Upper lobe of right lung (tissue), 1 donor: ENCODE data around the gene TMEM91. TPM values are rescaled to one million over a fixed set of nuclear protein-coding genes. Genes with fewer than 3 reads are reported as not detected.

ENCODE experiments used
- ATAC-seq: fragments of 200-7000 bp; cut with Tn5 transposase; one replicate; pipeline ENCODE4 v1.9.1; 2020; ENCODE audit warnings: mild to moderate bottlenecking, moderate library complexity
- DNase-seq: peaks from one replicate; pipeline ENCODE4 v3.0.0-alpha.2; 2020
- H3K27ac ChIP-seq: fragments of 200-600 bp; one replicate; pipeline ENCODE4 v1.8.0; 2022
- H3K27me3 ChIP-seq: fragments of 200-600 bp; one replicate; pipeline ENCODE4 v1.8.0; 2022; ENCODE audit warnings: mild to moderate bottlenecking
- H3K36me3 ChIP-seq: fragments of 200-600 bp; one replicate; pipeline ENCODE4 v1.8.0; 2022
- H3K4me1 ChIP-seq: fragments of 200-600 bp; one replicate; pipeline ENCODE4 v1.8.0; 2022
- H3K4me3 ChIP-seq: fragments of 200-600 bp; one replicate; pipeline ENCODE4 v1.8.0; 2022; ENCODE audit warnings: mild to moderate bottlenecking
- H3K9me3 ChIP-seq: fragments of 200-600 bp; one replicate; pipeline ENCODE4 v1.8.0; 2022
- intact Hi-C: fragments of 100-400 bp; cut with DNase I; formaldehyde crosslinking; loops from one replicate; pipeline ENCODE4 v1.11.0; 2022
- total RNA-seq: library from RNA; stranded (reverse); fragmentation: NEBNext Ultra II Directional; extraction: Animal tissue kit (Norgen Biotek cat#: 25700); gene quantifications from one replicate; pipeline ENCODE4 v1.2.1, GENCODE V29; 2021
- TF ChIP-seq, protein P1 (sequence below): fragments of 200-600 bp; IDR thresholded peaks from one replicate; pipeline ENCODE4 v1.8.0; 2022; ENCODE audit warnings: antibody characterized with exemption
- donor health status: DM: no; HTN: yes; CAD: no; lungs with severe emphysema.

TMEM91 gene
- total RNA-seq, 1 donor from 2014 or later, result 19.5 TPM

DNA sequence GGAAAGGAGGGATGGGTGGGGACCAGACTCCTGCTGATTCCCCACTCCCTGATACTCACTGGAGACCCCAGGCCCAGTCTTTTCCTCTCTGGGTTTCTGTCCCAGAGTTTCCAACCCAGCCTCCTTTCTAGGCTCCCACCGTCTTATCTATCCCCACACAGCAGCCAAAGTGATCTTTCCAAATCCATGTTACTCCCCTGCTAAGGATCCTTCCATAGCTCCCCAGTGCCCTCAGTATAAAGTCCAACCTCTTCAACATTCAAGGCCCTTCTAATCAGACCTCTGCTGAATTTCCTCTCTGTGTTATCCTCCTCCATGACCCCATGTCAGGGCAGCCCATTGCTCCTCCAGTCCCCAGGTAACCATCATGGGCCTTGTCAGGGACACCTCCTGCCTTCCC lies 21.3 kb upstream of the TMEM91 start:
- intact Hi-C loops, result no loop called here
- DNase-seq (no peak), ATAC-seq (no peak)
- Histone ChIP-seq H3K27me3 (no peaks in the 10 kb centered on the region), H3K4me1 (peaks cover 33% of the 10 kb centered on the region), H3K4me3 (no peak overlapping the region), H3K27ac (peak overlapping the region; percentile 30), H3K9me3 (no peaks in the 10 kb centered on the region), H3K36me3 (no peaks in the 10 kb centered on the region)
- TF ChIP-seq, protein P1, sequence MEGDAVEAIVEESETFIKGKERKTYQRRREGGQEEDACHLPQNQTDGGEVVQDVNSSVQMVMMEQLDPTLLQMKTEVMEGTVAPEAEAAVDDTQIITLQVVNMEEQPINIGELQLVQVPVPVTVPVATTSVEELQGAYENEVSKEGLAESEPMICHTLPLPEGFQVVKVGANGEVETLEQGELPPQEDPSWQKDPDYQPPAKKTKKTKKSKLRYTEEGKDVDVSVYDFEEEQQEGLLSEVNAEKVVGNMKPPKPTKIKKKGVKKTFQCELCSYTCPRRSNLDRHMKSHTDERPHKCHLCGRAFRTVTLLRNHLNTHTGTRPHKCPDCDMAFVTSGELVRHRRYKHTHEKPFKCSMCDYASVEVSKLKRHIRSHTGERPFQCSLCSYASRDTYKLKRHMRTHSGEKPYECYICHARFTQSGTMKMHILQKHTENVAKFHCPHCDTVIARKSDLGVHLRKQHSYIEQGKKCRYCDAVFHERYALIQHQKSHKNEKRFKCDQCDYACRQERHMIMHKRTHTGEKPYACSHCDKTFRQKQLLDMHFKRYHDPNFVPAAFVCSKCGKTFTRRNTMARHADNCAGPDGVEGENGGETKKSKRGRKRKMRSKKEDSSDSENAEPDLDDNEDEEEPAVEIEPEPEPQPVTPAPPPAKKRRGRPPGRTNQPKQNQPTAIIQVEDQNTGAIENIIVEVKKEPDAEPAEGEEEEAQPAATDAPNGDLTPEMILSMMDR, result no peak

DNA sequence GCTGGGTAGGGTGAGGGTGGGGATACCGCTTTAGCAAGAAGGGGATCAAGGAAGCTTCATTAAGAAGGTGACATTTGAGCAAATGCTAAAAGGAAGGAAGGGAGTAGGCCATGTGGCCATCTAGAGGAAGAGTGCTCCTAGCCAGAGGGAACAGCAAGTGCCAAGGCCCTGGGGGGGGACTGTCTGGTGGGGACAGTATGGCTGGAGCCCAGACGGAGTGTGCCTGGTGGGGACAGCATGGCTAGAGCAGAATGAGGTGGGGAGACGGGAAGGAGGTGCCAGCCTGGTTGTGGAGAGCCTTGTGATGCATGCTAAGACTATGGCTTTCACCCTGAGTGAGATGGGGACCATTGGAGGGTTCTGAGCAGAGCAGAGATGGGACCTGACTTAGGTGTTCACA lies 20.5 kb upstream of the TMEM91 start:
- H3K4me1 ChIP-seq, result peaks cover 27% of the 10 kb centered on the region
- DNase-seq, result no peak
- H3K9me3 ChIP-seq, result no peaks in the 10 kb centered on the region
- intact Hi-C loops, result no loop called here
- H3K27ac ChIP-seq, result peak overlapping the region; percentile 30
- no peak for ATAC-seq
- TF ChIP-seq, protein P1, result no peak
- no peaks in the 10 kb centered on the region for H3K36me3 ChIP-seq
- no peak overlapping the region for H3K4me3 ChIP-seq
- H3K27me3 ChIP-seq, result no peaks in the 10 kb centered on the region

DNA sequence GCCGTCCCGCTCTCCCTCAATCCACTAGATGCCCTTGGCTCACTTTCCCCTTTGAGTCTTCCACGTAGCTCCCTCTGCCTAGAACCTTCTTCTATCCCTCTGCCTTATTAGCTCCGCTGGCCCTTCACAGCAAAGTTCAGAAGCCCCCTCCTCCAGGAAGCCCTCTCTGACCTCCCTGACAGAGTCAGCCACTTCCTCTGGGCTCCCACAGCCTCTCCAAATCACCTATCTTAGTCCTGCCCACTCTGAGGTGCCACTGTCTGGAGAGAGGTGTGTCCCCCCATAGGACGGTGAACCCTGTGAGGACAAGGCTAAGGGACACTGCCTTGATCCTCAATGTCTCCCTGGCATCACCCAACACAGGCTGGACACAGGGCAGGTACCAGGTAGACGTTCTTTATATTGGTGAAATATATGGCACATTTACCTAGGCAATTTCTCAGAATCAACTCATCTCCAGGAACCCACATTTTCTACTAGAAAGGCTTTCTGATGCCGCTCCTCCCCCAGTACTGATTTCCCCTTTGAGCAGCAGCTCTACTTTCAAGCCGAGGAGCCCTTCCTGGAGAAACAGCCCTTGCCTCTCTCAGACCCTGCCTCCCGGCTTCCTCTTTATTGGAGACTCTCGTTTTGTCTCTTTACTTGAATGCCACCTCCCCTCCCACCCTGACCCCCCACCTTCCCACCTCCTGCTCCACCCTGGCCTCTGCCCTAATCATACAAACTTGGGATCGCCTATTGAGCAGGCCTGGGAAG lies 19.2 kb upstream of the TMEM91 start:
- H3K27me3 ChIP-seq, result no peaks in the 10 kb centered on the region

DNA sequence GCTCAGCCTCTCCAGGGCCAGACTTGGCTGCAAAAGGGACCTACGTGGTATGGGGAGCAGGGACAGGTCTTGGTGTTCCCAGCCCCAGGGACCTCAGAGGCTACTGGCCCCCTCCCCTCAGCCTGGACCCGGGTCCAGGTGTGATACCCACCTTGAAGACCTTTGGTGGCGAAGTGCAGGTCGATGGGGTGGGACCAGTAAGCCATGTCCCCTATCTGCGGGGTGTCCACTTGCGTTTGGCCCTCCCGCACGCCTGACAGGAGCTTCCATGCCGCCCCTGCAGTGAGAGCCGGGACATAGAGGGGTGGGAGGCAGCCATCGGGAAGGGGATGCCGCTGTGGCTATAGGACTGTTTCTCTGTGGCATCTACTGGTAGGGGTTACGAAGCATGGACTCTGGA lies 18.6 kb upstream of the TMEM91 start:
- no peak overlapping the region for H3K27ac ChIP-seq
- H3K4me1 ChIP-seq, result peaks cover 19% of the 10 kb centered on the region
- no peak for ATAC-seq
- no peak overlapping the region for H3K4me3 ChIP-seq
- DNase-seq, result no peak
- H3K27me3 ChIP-seq, result no peaks in the 10 kb centered on the region
- intact Hi-C loops, result no loop called here
- H3K36me3 ChIP-seq, result no peaks in the 10 kb centered on the region
- TF ChIP-seq, protein P1, result no peak
- no peaks in the 10 kb centered on the region for H3K9me3 ChIP-seq

More for the DNA sequence above, 19.2 kb upstream of the TMEM91 start:
- no peaks in the 10 kb centered on the region for H3K9me3 ChIP-seq
- ATAC-seq (no peak), DNase-seq (no peak)
- no peaks in the 10 kb centered on the region for H3K36me3 ChIP-seq
- intact Hi-C loops, result no loop called here
- no peak overlapping the region for H3K4me3 ChIP-seq
- TF ChIP-seq, protein P1, result no peak
- H3K27ac ChIP-seq, result peak overlapping the region; percentile 1
- peaks cover 19% of the 10 kb centered on the region for H3K4me1 ChIP-seq

DNA sequence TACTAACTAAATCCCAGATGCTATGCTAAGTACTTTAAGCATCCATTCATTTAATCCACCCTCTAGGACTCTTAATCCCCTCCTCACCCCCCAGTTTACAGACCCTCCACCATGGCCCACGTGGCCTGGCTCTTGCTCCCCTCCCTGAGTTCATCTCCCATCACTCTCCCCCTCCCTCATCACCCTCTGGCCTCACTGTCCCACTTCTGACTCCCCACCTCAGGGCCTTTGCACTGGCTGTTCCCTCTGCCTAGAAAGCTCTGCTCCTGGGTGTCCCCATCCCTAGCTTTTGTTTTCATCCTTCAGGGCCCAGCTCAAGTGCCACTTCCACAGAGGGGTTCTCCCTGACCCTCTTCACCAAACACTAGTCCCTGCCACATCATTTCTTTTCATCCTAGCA lies 16.6 kb upstream of the TMEM91 start:
- H3K4me1 ChIP-seq, result peaks cover 17% of the 10 kb centered on the region
- intact Hi-C loops, result no loop called here
- no peaks in the 10 kb centered on the region for H3K9me3 ChIP-seq
- DNase-seq (no peak), ATAC-seq (no peak)
- H3K27ac ChIP-seq, result no peak overlapping the region
- H3K27me3 ChIP-seq, result no peaks in the 10 kb centered on the region
- TF ChIP-seq, protein P1, result no peak
- H3K4me3 ChIP-seq, result no peak overlapping the region
- no peaks in the 10 kb centered on the region for H3K36me3 ChIP-seq
